Esophagus squamous epithelium (tissue), 5 donors: ENCODE results near the gene KLHL17. TPM values are rescaled to one million over a fixed set of nuclear protein-coding genes. Genes with fewer than 3 reads are reported as not detected.
"Not testable (repeated sequence)": the region's sequence is repeated elsewhere in the genome, so short reads cannot be mapped to it uniquely, and the experiment has no call there.

Experiments used
- DNase-seq: peaks from one replicate; lab custom pipeline; 2025; lab: John Stamatoyannopoulos, UW
- H3K27ac ChIP-seq, 4 donors: fragments of 200-600 bp; sonication (generic); one replicate each; pipeline ENCODE4 v1.5.1; 2016 to 2019; ENCODE audit warnings: mild to moderate bottlenecking in 1 of 4
- H3K27me3 ChIP-seq, 4 donors: fragments of 200-600 bp; sonication (generic); 1 replicate in 3 of 4; 2 replicates in 1 of 4; pipeline versions ENCODE4 v1.5.1 to v1.6.0; 2017 to 2021; ENCODE audit warnings: antibody characterized with exemption in 1 of 4
- H3K36me3 ChIP-seq, 3 donors: fragments of 200-600 bp; sonication (generic); one replicate each; pipeline ENCODE4 v1.5.1; 2016 to 2019
- H3K4me1 ChIP-seq, 3 donors: fragments of 200-600 bp; sonication (generic); one replicate each; pipeline ENCODE4 v1.5.1; 2017 to 2019
- H3K4me3 ChIP-seq, 4 donors: fragments of 200-600 bp; sonication (generic); 1 replicate in 3 of 4; 2 replicates in 1 of 4; pipeline ENCODE4 v1.5.1; 2016 to 2019; ENCODE audit warnings: mild to moderate bottlenecking in 2 of 4, moderate library complexity in 1 of 4
- H3K9me3 ChIP-seq, 3 donors: fragments of 200-600 bp; sonication (generic); one replicate each; pipeline ENCODE4 v1.5.1; 2016 to 2019
- POLR2A ChIP-seq, 4 donors: fragments of 450-650 bp; IDR thresholded peaks; one replicate each; pipeline ENCODE4 v1.6.1; 2017; ENCODE audit warnings: antibody characterized with exemption in 4 of 4, mild to moderate bottlenecking in 4 of 4, moderate library complexity in 3 of 4
- WGBS, 2 donors: methylation state at CpG; one replicate each; pipeline ENCODE4 v1.1.5; 2018; 5-methylcytosine and 5-hydroxymethylcytosine counted together
- intact Hi-C: fragments of 100-400 bp; cut with DNase I; formaldehyde crosslinking; loops from one replicate; pipeline ENCODE4 v1.15.0; 2022
- total RNA-seq, 4 donors: library from RNA; depleted of rRNA; stranded (reverse); fragments of >200 nt; gene quantifications; one replicate each; pipeline ENCODE4 v1.1.0, GENCODE V29; 2016
- TF ChIP-seq, protein P1 (sequence below), 6 experiments: fragments of 450-650 bp in 4 of 6; fragments of 200-600 bp in 2 of 6; sonication (generic) in 2 of 6; IDR thresholded peaks; one replicate each; pipeline ENCODE4 v1.5.1; 2016 to 2019; ENCODE audit warnings: antibody characterized with exemption in 6 of 6, mild to moderate bottlenecking in 4 of 6, moderate library complexity in 4 of 6
- donor health status: DM: yes; HTN: yes; CAD: no.

The KLHL17 gene
- total RNA-seq, 4 donors from 2014 or later = 8.7 to 13.8 (median 10.3) TPM

GRCh38 chr1:992362-992761 lies 32.0 kb downstream of the KLHL17 start:
- no peaks in the 10 kb centered on the region for H3K36me3 ChIP-seq
- intact Hi-C loops = no loop called here
- H3K4me3 ChIP-seq = no peak overlapping the region
- DNase-seq = no peak
- peaks cover 0 to 7% (median 0%) of the 10 kb centered on the region in 3 donors for H3K4me1 ChIP-seq
- 72 to 86% methylated on average over 7 of the region's 7 CpGs for WGBS, 2 donors
- no peak overlapping the region for H3K27ac ChIP-seq
- TF ChIP-seq POLR2A (IDR thresholded peaks at IDR 0.05) = no peak
- TF ChIP-seq, protein P1, sequence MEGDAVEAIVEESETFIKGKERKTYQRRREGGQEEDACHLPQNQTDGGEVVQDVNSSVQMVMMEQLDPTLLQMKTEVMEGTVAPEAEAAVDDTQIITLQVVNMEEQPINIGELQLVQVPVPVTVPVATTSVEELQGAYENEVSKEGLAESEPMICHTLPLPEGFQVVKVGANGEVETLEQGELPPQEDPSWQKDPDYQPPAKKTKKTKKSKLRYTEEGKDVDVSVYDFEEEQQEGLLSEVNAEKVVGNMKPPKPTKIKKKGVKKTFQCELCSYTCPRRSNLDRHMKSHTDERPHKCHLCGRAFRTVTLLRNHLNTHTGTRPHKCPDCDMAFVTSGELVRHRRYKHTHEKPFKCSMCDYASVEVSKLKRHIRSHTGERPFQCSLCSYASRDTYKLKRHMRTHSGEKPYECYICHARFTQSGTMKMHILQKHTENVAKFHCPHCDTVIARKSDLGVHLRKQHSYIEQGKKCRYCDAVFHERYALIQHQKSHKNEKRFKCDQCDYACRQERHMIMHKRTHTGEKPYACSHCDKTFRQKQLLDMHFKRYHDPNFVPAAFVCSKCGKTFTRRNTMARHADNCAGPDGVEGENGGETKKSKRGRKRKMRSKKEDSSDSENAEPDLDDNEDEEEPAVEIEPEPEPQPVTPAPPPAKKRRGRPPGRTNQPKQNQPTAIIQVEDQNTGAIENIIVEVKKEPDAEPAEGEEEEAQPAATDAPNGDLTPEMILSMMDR (IDR thresholded peaks at IDR 0.05) = no peak
- peaks cover 0 to 64% (median 0%) of the 10 kb centered on the region in 4 donors for H3K27me3 ChIP-seq
- peaks cover 0 to 14% (median 6%) of the 10 kb centered on the region in 3 donors for H3K9me3 ChIP-seq

GRCh38 chr1:993379-993995 lies 33.1 kb downstream of the KLHL17 start:
- Histone ChIP-seq H3K9me3 (peaks cover 0 to 14% (median 6%) of the 10 kb centered on the region in 3 donors), H3K27ac (no peak overlapping the region), H3K4me3 (no peak overlapping the region), H3K27me3 (peaks cover 0 to 76% (median 2%) of the 10 kb centered on the region in 4 donors), H3K4me1 (peaks cover 3 to 18% (median 9%) of the 10 kb centered on the region in 3 donors), H3K36me3 (no peaks in the 10 kb centered on the region)
- no peak for DNase-seq
- WGBS, 2 donors = 44 to 66% methylated on average over 2 to 6 of the region's 15 CpGs
- intact Hi-C loops = no loop called here
- TF ChIP-seq POLR2A (IDR thresholded peaks at IDR 0.05) = no peak
- TF ChIP-seq, protein P1 (IDR thresholded peaks at IDR 0.05) = no peak

GRCh38 chr1:994546-994945 lies 34.2 kb downstream of the KLHL17 start:
- intact Hi-C loops, DNase-seq, H3K4me3 ChIP-seq, H3K36me3 ChIP-seq, H3K27ac ChIP-seq: not testable (repeated sequence)
- Histone ChIP-seq H3K27me3 (peaks cover 0 to 84% (median 3%) of the 10 kb centered on the region in 4 donors), H3K9me3 (peaks cover 0 to 14% (median 6%) of the 10 kb centered on the region in 3 donors), H3K4me1 (peaks cover 9 to 29% (median 13%) of the 10 kb centered on the region in 3 donors)
- 71 to 83% methylated on average over 2 to 5 of the region's 6 CpGs for WGBS, 2 donors

DNA sequence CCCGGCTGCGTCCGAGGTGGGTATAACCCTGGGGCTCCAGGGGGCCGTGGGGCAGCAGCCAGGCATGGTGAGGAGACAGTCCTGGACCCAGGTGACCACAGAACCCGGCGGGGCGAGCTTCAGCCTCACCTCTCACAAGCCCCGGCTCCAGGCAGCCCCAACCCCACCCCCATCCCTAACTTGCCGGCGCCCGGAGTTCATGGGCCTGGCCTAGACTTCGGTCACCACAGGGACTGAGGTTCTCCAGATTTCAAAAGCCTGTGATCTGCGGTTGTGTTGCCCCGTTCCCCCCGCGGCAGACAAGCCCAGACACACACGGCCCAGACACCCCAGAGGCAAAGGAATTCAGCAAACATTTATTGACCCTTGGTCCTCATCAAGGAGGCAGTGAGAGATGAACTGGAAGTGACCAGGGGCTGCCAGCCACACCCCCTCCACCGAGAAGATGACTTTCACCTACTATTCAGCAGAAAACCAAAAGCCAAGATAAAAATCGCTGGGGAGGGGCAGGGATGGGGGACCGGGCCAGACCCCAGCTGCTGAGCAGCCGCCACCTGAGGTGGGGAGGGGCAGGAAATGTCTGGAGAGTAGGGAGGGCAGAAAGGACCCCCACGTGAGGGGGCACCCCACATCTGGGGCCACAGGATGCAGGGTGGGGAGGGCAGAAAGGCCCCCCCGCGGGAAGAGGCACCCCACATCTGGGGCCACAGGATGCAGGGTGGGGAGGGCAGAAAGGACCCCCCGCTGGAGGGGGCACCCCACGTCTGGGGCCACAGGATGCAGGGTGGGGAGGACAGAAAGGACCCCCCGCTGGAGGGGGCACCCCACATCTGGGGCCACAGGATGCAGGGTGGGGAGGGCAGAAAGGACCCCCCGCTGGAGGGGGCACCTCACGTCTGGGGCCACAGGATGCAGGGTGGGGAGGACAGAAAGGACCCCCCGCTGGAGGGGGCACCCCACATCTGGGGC lies 35.6 kb downstream of the KLHL17 start:
- intact Hi-C loops = no loop called here
- Histone ChIP-seq H3K27ac (no peak overlapping the region), H3K9me3 (peaks cover 0 to 14% (median 6%) of the 10 kb centered on the region in 3 donors), H3K36me3 (no peaks in the 10 kb centered on the region), H3K4me3 (no peak overlapping the region), H3K27me3 (peaks cover 0 to 85% (median 3%) of the 10 kb centered on the region in 4 donors), H3K4me1 (peaks cover 11 to 43% (median 28%) of the 10 kb centered on the region in 3 donors)
- WGBS, 2 donors = 35 to 68% methylated on average over 9 to 10 of the region's 30 CpGs
- TF ChIP-seq, protein P1 (IDR thresholded peaks at IDR 0.05) = no peak
- TF ChIP-seq POLR2A (IDR thresholded peaks at IDR 0.05) = no peak
- DNase-seq = no peak

- intact Hi-C loops = no loop called here
- Histone ChIP-seq H3K4me1 (peaks cover 14 to 54% (median 37%) of the 10 kb centered on the region in 3 donors), H3K9me3 (peaks cover 0 to 7% (median 1%) of the 10 kb centered on the region in 3 donors), H3K27me3 (peaks cover 0 to 89% (median 3%) of the 10 kb centered on the region in 4 donors), H3K27ac (no peak overlapping the region), H3K36me3 (no peaks in the 10 kb centered on the region), H3K4me3 (no peak overlapping the region)
- no peak for DNase-seq
- TF ChIP-seq, protein P1 (IDR thresholded peaks at IDR 0.05) = no peak
- TF ChIP-seq POLR2A (IDR thresholded peaks at IDR 0.05) = no peak
- 56 to 90% methylated on average over 2 of the region's 24 CpGs for WGBS, 2 donors
These were observed 36.7 kb downstream of the KLHL17 start for GRCh38 chr1:996851-997712.
